ENCODE measurements around the gene C6orf62.
"Not testable (repeated sequence)": the region's sequence is repeated elsewhere in the genome, so short reads cannot be mapped to it uniquely, and the experiment has no call there.

GRCh38 chr6:24670492-24670891 is 48.5 kb downstream of the C6orf62 start:
- not testable (repeated sequence) for TF ChIP-seq POLR2A (IDR thresholded peaks at IDR 0.05; ENCODE audit: low read length); GATA1 (IDR thresholded peaks at IDR 0.05; ENCODE audit: low read depth, low read length)
